H4 (cell line): ENCODE results near the gene NCAM2. TPM values are rescaled to one million over a fixed set of nuclear protein-coding genes. Genes with fewer than 3 reads are reported as not detected.
"Not testable (repeated sequence)": the region's sequence is repeated elsewhere in the genome, so short reads cannot be mapped to it uniquely, and the experiment has no call there.

ENCODE experiments used
- DNase-seq: peaks from one replicate; pipeline ENCODE4 v3.0.0-alpha.2; 2015; ENCODE audit warnings: low spot score
- total RNA-seq: library from RNA; depleted of rRNA; stranded (reverse); fragments of >200 nt; shearing (Covaris generic); gene quantifications from 2 replicates; pipeline ENCODE4 v1.2.3, GENCODE V29; 2014

Gene NCAM2
- total RNA-seq, 1 experiment from 2014 or later: 9.8 TPM

GRCh38 chr21:21102896-21103295 is 104.7 kb downstream of the NCAM2 start:
- DNase-seq: no peak

GRCh38 chr21:21103692-21104091 is 105.5 kb downstream of the NCAM2 start:
- no peak for DNase-seq

GRCh38 chr21:21109736-21110135 is 111.5 kb downstream of the NCAM2 start:
- DNase-seq: no peak

- no peak for DNase-seq
These were observed 113.2 kb downstream of the NCAM2 start for GRCh38 chr21:21111309-21111920.

GRCh38 chr21:21114461-21114860 is 116.3 kb downstream of the NCAM2 start:
- DNase-seq: peak; percentile 61

- no peak for DNase-seq
These were observed 120.9 kb downstream of the NCAM2 start for GRCh38 chr21:21119091-21119490.

GRCh38 chr21:21122680-21123079 is 124.5 kb downstream of the NCAM2 start:
- DNase-seq: no peak

- no peak for DNase-seq
These were observed 134.2 kb downstream of the NCAM2 start for GRCh38 chr21:21132390-21132789.

GRCh38 chr21:21137986-21138385 is 139.8 kb downstream of the NCAM2 start:
- no peak for DNase-seq

GRCh38 chr21:21146587-21147373 is 148.6 kb downstream of the NCAM2 start:
- no peak for DNase-seq

- DNase-seq: no peak
These were observed 149.2 kb downstream of the NCAM2 start for GRCh38 chr21:21147374-21147745.

- no peak for DNase-seq
These were observed 149.8 kb downstream of the NCAM2 start for GRCh38 chr21:21148009-21148408.

GRCh38 chr21:21148514-21148913 is 150.3 kb downstream of the NCAM2 start:
- DNase-seq: no peak

- not testable (repeated sequence) for DNase-seq
These were observed 151.2 kb downstream of the NCAM2 start for GRCh38 chr21:21149445-21149844.

GRCh38 chr21:21151231-21151630 is 153.0 kb downstream of the NCAM2 start:
- no peak for DNase-seq

GRCh38 chr21:21156397-21156796 is 158.2 kb downstream of the NCAM2 start:
- DNase-seq: no peak

- DNase-seq: no peak
These were observed 158.7 kb downstream of the NCAM2 start for GRCh38 chr21:21156957-21157356.

GRCh38 chr21:21158376-21158918 is 160.2 kb downstream of the NCAM2 start:
- DNase-seq: no peak

GRCh38 chr21:21159253-21159899 is 161.2 kb downstream of the NCAM2 start:
- DNase-seq: peak; percentile 28

- DNase-seq: no peak
These were observed 164.6 kb downstream of the NCAM2 start for GRCh38 chr21:21162786-21163185.

- peak; percentile 71 for DNase-seq
These were observed 165.7 kb downstream of the NCAM2 start for GRCh38 chr21:21163904-21164303.

GRCh38 chr21:21165063-21165645 is 166.9 kb downstream of the NCAM2 start:
- peak; percentile 84 for DNase-seq
